SKM-1 treated with dmso at 0.1 percent for 144 hours (cell line): ENCODE results near the gene MAP2K2.

Experiments used
- DNase-seq: peaks from one replicate; lab custom pipeline; 2025; ENCODE audit not compliant: unreplicated experiment; lab: John Stamatoyannopoulos, UW

MAP2K2 gene

DNA sequence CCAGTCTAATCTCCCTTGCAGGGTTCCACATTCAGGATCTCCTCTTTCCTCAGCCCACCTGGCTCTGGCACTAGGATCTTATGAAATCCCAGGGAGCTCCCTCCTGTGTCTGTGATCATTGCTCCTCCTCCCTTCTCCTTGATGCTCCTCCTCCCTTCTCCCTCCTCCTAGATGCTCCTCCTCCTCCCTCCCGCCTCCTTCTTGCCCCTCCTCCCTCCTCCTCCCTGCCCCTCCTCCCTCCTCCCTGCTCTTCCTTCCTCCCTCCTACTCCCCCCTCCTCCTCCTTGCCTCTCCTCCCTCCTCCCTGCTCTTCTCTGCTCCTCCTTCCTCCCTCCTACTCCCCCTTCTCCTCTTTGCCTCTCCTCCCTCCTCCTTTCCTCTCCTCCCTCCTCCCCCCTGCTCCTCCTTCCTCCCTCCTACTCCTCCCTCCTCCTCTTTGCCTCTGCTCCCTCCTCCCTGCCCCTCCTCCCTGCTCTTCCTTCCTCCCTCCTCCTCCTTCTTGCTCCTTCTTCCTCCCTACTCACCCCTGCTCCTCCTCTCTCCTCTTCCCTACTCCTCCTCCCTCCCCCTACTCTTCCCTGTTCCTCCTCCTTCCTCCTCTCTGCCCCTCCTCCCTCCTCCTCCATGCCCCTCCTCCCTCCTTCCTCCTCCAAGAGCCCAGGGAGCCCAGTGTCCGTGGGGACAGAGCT, 42.3 kb downstream of the MAP2K2 start:
- DNase-seq, result no peak

DNA sequence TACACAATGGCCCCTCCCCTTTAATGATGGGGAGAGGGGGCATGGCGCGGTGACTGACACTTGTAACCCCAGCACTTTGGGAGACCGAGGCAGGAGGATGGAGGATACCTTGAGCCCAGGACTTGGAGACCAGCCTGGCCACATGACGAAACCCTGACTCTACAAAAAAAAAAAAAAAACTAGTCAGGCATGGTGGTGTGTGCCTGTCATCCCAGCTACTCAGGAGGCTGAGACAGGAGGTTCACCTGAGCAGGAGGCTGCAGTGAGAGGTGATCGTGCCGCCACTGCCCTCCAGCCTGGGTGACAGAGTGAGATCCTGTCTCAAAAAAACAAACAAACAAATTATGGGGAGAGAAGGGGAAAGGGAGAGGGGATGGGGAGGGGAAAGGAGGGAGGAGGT, 43.4 kb downstream of the MAP2K2 start:
- no peak for DNase-seq

DNA sequence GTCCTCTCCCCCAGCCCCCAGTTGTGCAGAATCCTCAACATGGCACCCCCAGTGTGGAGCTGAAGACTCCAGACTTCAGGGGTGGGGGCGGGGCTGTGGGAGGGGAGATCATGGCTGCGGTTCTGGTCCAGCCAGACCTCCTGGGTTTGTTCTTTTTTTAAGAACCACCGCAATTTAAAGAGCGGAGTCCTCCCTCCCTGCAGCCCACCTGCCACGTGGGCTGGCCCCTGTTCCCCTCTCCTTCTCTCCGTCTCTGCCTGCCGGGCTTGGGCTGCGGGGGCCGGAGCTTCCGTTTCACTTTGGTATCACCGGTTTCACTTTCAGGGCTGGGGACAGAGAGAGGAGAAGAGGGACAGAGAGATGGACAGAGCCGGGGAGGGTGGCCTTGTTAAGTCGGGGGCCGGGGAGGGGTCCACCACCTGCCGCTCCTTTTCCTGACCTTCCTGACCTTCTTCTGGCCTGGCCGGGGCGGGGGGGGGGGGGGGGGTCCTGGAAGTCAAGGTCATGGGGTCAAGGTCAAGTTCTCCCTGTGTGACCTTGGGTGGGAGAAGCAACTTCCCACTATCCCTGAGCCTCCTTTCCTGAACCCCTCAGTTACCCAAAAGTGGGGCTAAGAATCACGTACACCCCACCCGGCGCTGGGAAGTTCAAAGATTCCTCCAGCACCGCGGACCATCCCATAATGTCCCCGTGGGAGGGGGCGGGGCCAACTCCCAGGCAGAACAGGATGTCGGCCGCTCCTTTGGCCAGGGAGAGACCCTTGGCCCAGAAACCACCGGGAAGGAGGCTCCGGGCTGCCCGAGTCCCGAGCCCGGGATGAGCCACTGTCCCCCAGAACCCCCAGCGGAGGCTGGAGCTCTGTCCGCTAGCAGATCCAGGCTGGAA, 45.9 kb downstream of the MAP2K2 start:
- DNase-seq, result no peak

GRCh38 chr19:4077007-4077374, 46.9 kb downstream of the MAP2K2 start:
- DNase-seq, result no peak

DNA sequence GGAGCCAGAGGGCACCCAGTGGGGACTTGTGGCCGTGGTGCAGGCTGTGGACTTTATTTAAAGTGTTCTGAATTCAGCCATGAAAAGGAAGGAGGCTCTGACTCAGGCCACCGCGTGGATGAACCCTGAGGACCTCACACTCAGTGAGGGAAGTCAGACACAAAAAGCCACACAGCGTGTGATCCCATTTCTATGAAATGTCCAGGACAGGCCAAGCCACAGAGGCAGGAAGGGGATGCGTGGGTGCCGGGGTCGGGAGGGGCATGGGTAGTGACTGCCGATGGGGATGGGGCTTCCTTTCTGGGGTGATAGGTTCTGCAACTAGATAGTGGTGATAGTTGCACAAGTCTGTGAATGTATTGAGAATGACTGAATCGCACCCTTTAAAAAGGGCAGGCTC, 48.5 kb downstream of the MAP2K2 start:
- DNase-seq, result no peak

- DNase-seq, result no peak
Measured at GRCh38 chr19:4071610-4072009, 52.3 kb downstream of the MAP2K2 start.

- peak; percentile 32 for DNase-seq
Measured at GRCh38 chr19:4069331-4069959, 54.5 kb downstream of the MAP2K2 start.

DNA sequence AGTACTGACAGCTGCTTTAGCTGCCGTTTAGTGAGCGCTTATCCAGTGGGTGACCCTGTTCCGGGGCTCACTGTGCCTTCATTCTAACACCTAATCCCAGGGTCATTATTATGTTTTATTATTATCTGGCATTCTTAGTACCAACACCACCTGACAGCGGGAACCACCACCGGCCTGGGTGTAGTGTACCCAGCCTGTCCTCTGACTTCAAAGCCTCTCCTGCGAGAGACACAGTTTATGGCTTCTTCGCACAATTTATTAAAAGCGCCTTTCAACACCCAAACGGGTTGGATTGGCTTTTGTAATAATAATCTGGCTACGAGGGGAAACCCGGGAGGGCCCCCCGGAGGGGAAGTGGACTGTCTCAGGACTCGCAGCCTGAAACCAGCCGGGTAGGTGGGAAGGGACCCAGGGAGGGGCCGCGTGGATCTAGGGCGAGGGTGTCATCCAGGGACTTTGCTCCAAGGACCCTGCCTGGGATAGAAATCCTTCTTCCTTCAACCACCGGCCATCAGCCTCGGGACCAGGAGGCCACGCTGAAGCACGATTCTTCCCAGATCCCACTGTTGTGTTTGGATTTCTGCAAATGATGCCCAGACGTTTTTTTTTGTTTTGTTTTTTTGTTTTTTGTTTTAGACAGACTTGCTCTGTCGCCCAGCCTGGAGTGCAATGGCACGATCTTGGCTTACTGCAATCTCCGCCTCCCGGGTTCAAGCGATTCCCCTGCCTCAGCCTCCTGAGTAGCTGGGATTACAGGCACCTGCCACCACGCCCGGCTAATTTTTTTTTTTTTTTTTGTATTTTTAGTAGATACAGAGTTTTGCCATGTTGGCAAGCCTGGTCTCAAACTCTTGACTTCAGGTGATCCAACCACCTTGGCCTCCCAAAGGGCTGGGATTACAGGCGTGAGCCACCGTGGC, 55.6 kb downstream of the MAP2K2 start:
- no peak for DNase-seq

DNA sequence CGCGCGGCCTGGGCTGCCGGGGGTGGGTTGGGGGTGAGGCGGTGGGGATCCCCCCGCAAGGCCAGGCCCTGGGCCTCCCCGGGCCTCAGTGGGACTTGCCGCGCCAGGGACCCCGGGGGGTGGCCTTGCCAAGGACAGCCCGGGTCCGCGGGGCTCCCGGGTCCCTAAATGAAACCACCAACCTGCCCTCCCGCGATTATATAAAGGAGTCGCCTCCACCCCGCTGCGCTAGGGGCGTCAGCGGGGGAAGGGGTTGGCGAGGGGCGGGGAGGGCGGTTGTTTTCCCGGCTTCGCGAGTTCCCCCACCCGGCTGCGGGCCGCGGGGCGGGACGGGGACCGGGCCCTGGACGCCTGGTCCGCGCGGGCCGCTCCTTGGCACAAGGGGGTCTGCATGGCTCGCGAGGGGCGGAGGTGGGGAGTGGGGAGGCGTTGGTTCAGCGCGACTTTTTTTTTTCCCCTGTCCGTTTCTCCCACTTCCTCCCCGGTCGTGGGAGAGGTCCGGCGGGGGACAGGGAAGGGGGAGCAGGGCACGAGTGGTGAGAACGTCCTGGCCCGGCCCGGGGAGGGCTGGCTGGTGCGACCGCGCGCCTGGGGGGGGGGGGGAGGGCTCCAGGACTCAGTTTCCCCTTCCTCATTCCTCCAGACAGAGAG, 56.4 kb downstream of the MAP2K2 start:
- DNase-seq, result no peak

GRCh38 chr19:4066682-4067395, 57.1 kb downstream of the MAP2K2 start, which contains the start of gene ZBTB7A:
TSS of gene ZBTB7A (minus strand) at chr19:4066899. CDS start at chr19:4055232, 11,667 bp downstream.
- DNase-seq, result peak; percentile 68

GRCh38 chr19:4066176-4066606, 57.7 kb downstream of the MAP2K2 start:
- DNase-seq, result no peak

DNA sequence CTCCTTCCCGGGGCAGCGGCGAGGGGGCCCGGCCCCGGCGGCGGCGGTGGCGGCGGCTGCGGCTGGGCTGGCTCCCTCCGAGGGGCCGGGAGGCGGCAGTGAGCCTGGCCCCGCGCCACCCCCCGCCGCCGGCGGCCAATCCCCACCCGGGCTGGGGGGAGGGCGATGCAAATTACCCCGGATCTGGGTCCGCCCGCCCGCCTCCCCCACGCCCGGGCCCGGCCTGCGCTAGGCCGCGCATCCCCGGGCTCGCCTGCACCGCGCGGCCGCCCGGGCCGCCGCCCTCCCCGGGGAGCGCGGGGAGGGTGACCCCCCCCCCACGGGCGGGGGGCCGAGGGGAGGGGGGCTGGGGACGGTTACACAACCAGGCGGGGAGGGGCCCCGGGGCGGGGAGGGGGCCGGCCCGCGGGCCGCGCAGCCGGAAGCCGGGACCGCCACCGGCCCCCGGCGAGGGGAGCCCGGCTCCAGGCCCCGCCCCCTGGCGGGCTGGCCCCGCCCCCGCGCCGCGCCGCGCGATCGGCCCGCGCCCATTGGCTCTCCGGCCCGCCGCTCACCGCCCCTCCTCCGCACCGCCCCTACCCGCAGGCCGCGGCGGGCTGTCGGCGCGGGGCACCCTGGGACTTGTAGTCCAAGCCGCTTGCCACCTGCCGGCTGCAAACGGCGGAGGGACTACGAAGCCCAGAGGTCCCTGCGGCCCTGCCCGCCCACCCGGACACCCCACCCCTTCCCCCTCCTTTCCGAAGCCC, 58.3 kb downstream of the MAP2K2 start:
- DNase-seq, result peak; percentile 93

DNA sequence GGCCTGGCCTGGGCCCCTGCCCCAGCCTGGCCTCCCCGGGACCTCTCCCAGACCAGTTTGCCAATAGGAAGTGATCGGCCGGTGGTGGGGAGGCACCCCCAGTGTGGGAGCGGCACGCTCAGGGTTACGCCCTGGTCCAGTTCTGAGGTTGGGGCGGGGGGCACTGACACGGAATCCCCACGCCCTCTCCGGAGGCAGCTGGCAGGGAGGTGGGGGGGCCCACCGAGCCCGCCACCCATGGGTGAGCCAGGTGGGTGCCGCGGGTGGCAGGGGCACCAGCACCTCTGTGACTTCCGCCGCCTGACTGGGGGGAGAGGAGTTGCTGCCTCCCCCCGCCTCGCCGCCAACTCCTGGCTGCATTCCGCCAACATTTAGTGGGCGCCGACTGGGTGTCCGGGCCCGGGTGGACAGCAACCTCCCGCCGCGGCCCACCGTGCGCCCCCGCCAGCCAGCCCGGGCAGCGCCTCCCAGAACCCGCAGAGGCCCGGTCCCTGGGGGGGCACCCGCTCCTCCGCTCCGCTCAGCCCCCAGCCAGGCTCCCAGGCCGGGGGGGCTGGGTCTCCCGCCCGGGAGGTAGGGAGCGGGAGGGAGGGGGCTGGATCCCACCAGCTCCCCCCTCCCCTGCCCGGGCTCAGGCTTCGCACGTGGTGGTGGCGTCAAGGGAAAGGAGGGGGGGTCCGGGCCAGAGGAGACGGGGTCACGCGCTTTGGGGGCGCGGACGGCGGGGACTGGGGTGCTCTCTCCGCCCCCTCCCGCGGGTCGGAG, 59.2 kb downstream of the MAP2K2 start:
- DNase-seq, result peak; percentile 59

GRCh38 chr19:4064149-4064495, 59.8 kb downstream of the MAP2K2 start:
- no peak for DNase-seq

DNA sequence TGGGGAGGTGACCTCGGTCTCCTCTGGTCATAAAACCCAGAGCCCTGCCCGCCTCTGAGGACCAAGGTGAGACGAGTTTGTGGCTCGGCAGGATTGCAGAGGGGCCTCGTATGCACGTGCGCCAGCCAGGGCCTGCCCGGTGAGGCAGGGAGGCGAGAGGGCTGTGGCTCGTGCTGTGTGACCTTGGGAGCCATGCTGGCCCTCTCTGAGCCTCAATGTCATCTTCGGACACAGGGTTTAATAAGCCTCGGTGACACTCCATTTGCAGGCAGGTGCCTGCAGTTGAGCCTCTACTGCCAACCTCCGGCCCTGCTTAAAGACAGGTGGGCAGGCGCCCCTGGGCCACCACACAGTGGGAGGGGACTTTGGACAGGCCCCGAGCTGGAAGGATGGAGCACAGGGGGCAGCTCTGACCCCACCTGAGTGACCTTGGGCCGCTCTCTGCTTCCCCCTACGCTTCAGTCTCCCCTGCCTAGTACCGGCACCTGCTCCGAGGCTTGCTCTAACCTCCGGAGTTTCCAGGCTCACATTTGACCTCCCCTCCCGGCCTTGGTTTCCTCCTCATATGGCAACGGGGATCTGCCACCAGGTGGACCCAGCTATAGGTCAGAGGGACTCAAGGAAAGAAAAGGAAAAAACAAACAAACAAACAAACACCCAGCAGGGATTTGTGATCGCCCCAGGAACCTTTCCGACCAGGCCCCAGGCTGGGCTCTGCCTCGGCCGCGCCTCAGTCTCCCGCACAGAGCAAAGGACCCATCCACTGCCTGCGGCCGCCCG, 60.4 kb downstream of the MAP2K2 start:
- no peak for DNase-seq

- no peak for DNase-seq
Measured at GRCh38 chr19:4062419-4063368, 61.2 kb downstream of the MAP2K2 start.
